GM23248 (cell line): ENCODE data around the gene BCKDK. TPM values are rescaled to one million over a fixed set of nuclear protein-coding genes. Genes with fewer than 3 reads are reported as not detected.
A peak's percentile ranks its signal among the peaks of the same experiment; 100 is the strongest.
"Not testable (repeated sequence)": the region's sequence is repeated elsewhere in the genome, so short reads cannot be mapped to it uniquely, and the experiment has no call there.

Source experiments
- DNase-seq: peaks from one replicate; pipeline ENCODE4 v3.0.0-alpha.2; 2015
- H2AFZ ChIP-seq: fragments of 200-600 bp; sonication (generic); 2 replicates; pipeline ENCODE4 v1.6.1; 2016; ENCODE audit warnings: antibody characterized with exemption
- H3F3A ChIP-seq: fragments of 200-600 bp; sonication (generic); 2 replicates; pipeline ENCODE4 v1.6.1; 2016; ENCODE audit warnings: mild to moderate bottlenecking, antibody characterized with exemption, mixed run types; ENCODE audit not compliant: insufficient read depth
- H3K27ac ChIP-seq: fragments of 200-600 bp; sonication (generic); 2 replicates; pipeline ENCODE4 v1.5.1; 2016; ENCODE audit warnings: mild to moderate bottlenecking
- H3K27me3 ChIP-seq: fragments of 200-600 bp; sonication (generic); replicated peaks from 2 replicates; pipeline ENCODE4 v1.6.1; 2016; ENCODE audit warnings: mild to moderate bottlenecking; ENCODE audit not compliant: insufficient read depth
- H3K36me3 ChIP-seq: fragments of 200-600 bp; sonication (generic); 2 replicates; pipeline ENCODE4 v1.6.1; 2016; ENCODE audit warnings: low read depth, mild to moderate bottlenecking
- H3K4me1 ChIP-seq: fragments of 200-600 bp; sonication (generic); 2 replicates; pipeline ENCODE4 v1.6.1; 2016; ENCODE audit warnings: mild to moderate bottlenecking; ENCODE audit not compliant: insufficient read depth
- H3K4me2 ChIP-seq: fragments of 200-600 bp; sonication (generic); one replicate; pipeline ENCODE4 v1.6.1; 2016; ENCODE audit warnings: mild to moderate bottlenecking; ENCODE audit not compliant: unreplicated experiment
- H3K4me3 ChIP-seq: fragments of 200-600 bp; sonication (generic); 2 replicates; pipeline ENCODE4 v1.5.1; 2016; ENCODE audit warnings: mild to moderate bottlenecking
- H3K79me2 ChIP-seq: fragments of 200-600 bp; sonication (generic); 2 replicates; pipeline ENCODE4 v1.6.1; 2016; ENCODE audit warnings: mild to moderate bottlenecking; ENCODE audit not compliant: insufficient read depth
- H3K9ac ChIP-seq: fragments of 200-600 bp; sonication (generic); 2 replicates; pipeline ENCODE4 v1.6.1; 2016; ENCODE audit warnings: mild to moderate bottlenecking
- H3K9me2 ChIP-seq: fragments of 200-600 bp; sonication (generic); 2 replicates; pipeline ENCODE4 v1.6.1; 2016; ENCODE audit warnings: mixed run types, mild to moderate bottlenecking, moderate library complexity; ENCODE audit not compliant: insufficient read depth
- H3K9me3 ChIP-seq: fragments of 200-600 bp; sonication (generic); one replicate; pipeline ENCODE4 v1.6.1; 2017; ENCODE audit warnings: low read depth
- H4K20me1 ChIP-seq: fragments of 200-600 bp; sonication (generic); 2 replicates; pipeline ENCODE4 v1.6.0; 2016; ENCODE audit not compliant: insufficient read depth
- EZH2 ChIP-seq: fragments of 200-600 bp; sonication (generic); IDR thresholded peaks from 2 replicates; pipeline ENCODE4 v1.6.1; 2018; ENCODE audit warnings: antibody characterized with exemption, mild to moderate bottlenecking; ENCODE audit not compliant: insufficient read depth, poor library complexity, severe bottlenecking
- EZH2phosphoT487 ChIP-seq: fragments of 200-600 bp; sonication (generic); IDR thresholded peaks from 2 replicates; pipeline ENCODE4 v1.6.1; 2018; ENCODE audit warnings: antibody characterized with exemption, moderate library complexity, mild to moderate bottlenecking, low read depth; ENCODE audit not compliant: insufficient read depth
- WGBS, 2 experiments: methylation state at CpG; one replicate each; pipeline ENCODE4 v1.1.6; 2015 to 2017; ENCODE audit warnings: low lambda C conversion rate in 2 of 2, low coverage in 1 of 2; ENCODE audit errors: missing lambda C conversion rate in 2 of 2; 5-methylcytosine and 5-hydroxymethylcytosine counted together
- in situ Hi-C: fragments of 300-500 bp; cut with MboI; formaldehyde crosslinking; loops from 2 replicates; pipeline ENCODE4 v1.15.0; 2020
- polyA plus RNA-seq: library from polyadenylated mRNA; unstranded; fragments of >200 nt; fragmentation: Nextera tagmentation; extraction: Ambion mirVana; gene quantifications from 2 replicates; pipeline ENCODE4 v1.2.1, GENCODE V29; 2016
- total RNA-seq: library from RNA; depleted of rRNA; stranded (reverse); fragments of >200 nt; shearing (Covaris generic); gene quantifications from 2 replicates; pipeline ENCODE4 v1.2.3, GENCODE V29; 2014; rRNA removed

BCKDK gene
- total and polyA plus RNA-seq, 2 experiments from 2014 or later, result 71.4 to 108 TPM

- in situ Hi-C loops, result no loop called here
- Histone ChIP-seq H3K27me3 (peaks cover 25% of the 10 kb centered on the region), H2AFZ (no peak overlapping the region), H3K4me1 (no peaks in the 10 kb centered on the region), H3K9ac (no peak overlapping the region), H4K20me1 (no peaks in the 10 kb centered on the region), H3F3A (no peaks in the 10 kb centered on the region), H3K36me3 (no peaks in the 10 kb centered on the region), H3K79me2 (no peaks in the 10 kb centered on the region), H3K27ac (no peak overlapping the region), H3K9me3 (no peaks in the 10 kb centered on the region), H3K4me2 (no peak overlapping the region), H3K4me3 (no peak overlapping the region), H3K9me2 (no peaks in the 10 kb centered on the region)
- DNase-seq, result no peak
- 55 to 57% methylated on average over 5 of the region's 5 CpGs for WGBS, 2 experiments
- TF ChIP-seq EZH2phosphoT487, result no peak
- no peak for TF ChIP-seq EZH2
These were observed 41.1 kb downstream of the BCKDK start for GRCh38 chr16:31149332-31149731.

- Histone ChIP-seq H3F3A (no peaks in the 10 kb centered on the region), H3K9me2 (no peaks in the 10 kb centered on the region), H3K4me2 (no peak within 1 kb of the TSS), H3K4me3 (no peak within 1 kb of the TSS), H2AFZ (no peak within 1 kb of the TSS), H3K4me1 (no peaks in the 10 kb centered on the region), H3K9me3 (no peaks in the 10 kb centered on the region), H3K79me2 (no peaks in the 10 kb centered on the region), H3K36me3 (no peaks in the 10 kb centered on the region), H3K27me3 (peaks cover 25% of the 10 kb centered on the region), H3K27ac (no peak within 1 kb of the TSS), H3K9ac (no peak within 1 kb of the TSS), H4K20me1 (no peaks in the 10 kb centered on the region)
- in situ Hi-C loops, result no loop called here
- 68 to 80% methylated on average over 10 to 11 of the region's 11 CpGs for WGBS, 2 experiments
- no peak for TF ChIP-seq EZH2phosphoT487
- TF ChIP-seq EZH2, result no peak
- DNase-seq, result no peak
These were observed 42.0 kb downstream of the BCKDK start, which contains the start of gene PRSS36 for GRCh38 chr16:31149894-31150890. PRSS36 (minus strand) TSS chr16:31150066; CDS start chr16:31150035, 31 bp downstream.

GRCh38 chr16:31150976-31151375 lies 42.8 kb downstream of the BCKDK start:
- in situ Hi-C loops, H3K4me1 ChIP-seq, H3K27ac ChIP-seq, H3K9me3 ChIP-seq, H2AFZ ChIP-seq, H3K4me2 ChIP-seq, H3K4me3 ChIP-seq, H3K9me2 ChIP-seq, H3F3A ChIP-seq, H3K36me3 ChIP-seq, DNase-seq, H3K9ac ChIP-seq, H3K79me2 ChIP-seq, H4K20me1 ChIP-seq: not testable (repeated sequence)
- WGBS, 2 experiments, result 75 to 76% methylated on average over 6 of the region's 6 CpGs
- peaks cover 24% of the 10 kb centered on the region for H3K27me3 ChIP-seq

- H3K36me3 ChIP-seq, result no peaks in the 10 kb centered on the region
- no peak overlapping the region for H3K27ac ChIP-seq
- H3K9me3 ChIP-seq, result no peaks in the 10 kb centered on the region
- no peak overlapping the region for H3K9ac ChIP-seq
- TF ChIP-seq EZH2, result no peak
- TF ChIP-seq EZH2phosphoT487, result no peak
- in situ Hi-C loops, result no loop called here
- H3K4me3 ChIP-seq, result peak overlapping the region; percentile 28; the same call in 1 of the 2 replicates
- 6 to 7% methylated on average over 8 of the region's 8 CpGs for WGBS, 2 experiments
- H3K4me1 ChIP-seq, result no peaks in the 10 kb centered on the region
- no peaks in the 10 kb centered on the region for H3K79me2 ChIP-seq
- H3K4me2 ChIP-seq, result peak overlapping the region; percentile 43
- no peaks in the 10 kb centered on the region for H3K9me2 ChIP-seq
- H2AFZ ChIP-seq, result peak overlapping the region; percentile 70; the same call in 1 of the 2 replicates
- no peaks in the 10 kb centered on the region for H4K20me1 ChIP-seq
- peak; percentile 40 for DNase-seq
- no peaks in the 10 kb centered on the region for H3K27me3 ChIP-seq
- H3F3A ChIP-seq, result no peaks in the 10 kb centered on the region
These were observed 49.0 kb downstream of the BCKDK start for GRCh38 chr16:31157136-31157535.

Other genes starting within 250 kb of the BCKDK start
- gene BCL7C, start 214.3 kb upstream of the BCKDK start, total RNA-seq, result 42.5 and 77.1 TPM in 2 replicates
- gene BCL7C, start 214.3 kb upstream of the BCKDK start, polyA plus RNA-seq, result 62.5 and 68.1 TPM in 2 replicates
- gene CTF1, start 211.8 kb upstream of the BCKDK start, total RNA-seq, result 4.4 and 4.8 TPM in 2 replicates
- 2.0 and 2.1 TPM in 2 replicates for gene CTF1, start 211.8 kb upstream of the BCKDK start, polyA plus RNA-seq
- gene FBXL19, start 184.8 kb upstream of the BCKDK start, total RNA-seq, result 18.2 and 23.0 TPM in 2 replicates
- 0.39 and 0.64 TPM in 2 replicates for gene FBXL19, start 184.8 kb upstream of the BCKDK start, polyA plus RNA-seq
- gene ORAI3, start 159.3 kb upstream of the BCKDK start, total RNA-seq, result 36.1 and 39.7 TPM in 2 replicates
- gene ORAI3, start 159.3 kb upstream of the BCKDK start, polyA plus RNA-seq, result 30.9 and 31.6 TPM in 2 replicates
- gene SETD1A, start 150.6 kb upstream of the BCKDK start, total RNA-seq, result 2.0 and 2.3 TPM in 2 replicates
- 4.0 and 5.9 TPM in 2 replicates for gene SETD1A, start 150.6 kb upstream of the BCKDK start, polyA plus RNA-seq
- 69.7 and 73.2 TPM in 2 replicates for gene HSD3B7, start 123.2 kb upstream of the BCKDK start, total RNA-seq
- gene HSD3B7, start 123.2 kb upstream of the BCKDK start, polyA plus RNA-seq, result 40.2 and 40.9 TPM in 2 replicates
- gene STX1B, start 97.7 kb upstream of the BCKDK start, total RNA-seq, result 2.0 and 2.3 TPM in 2 replicates
- 0.23 and 0.46 TPM in 2 replicates for gene STX1B, start 97.7 kb upstream of the BCKDK start, polyA plus RNA-seq
- gene STX4, start 74.8 kb upstream of the BCKDK start, total RNA-seq, result 24.9 and 25.8 TPM in 2 replicates
- 49.3 and 52.1 TPM in 2 replicates for gene STX4, start 74.8 kb upstream of the BCKDK start, polyA plus RNA-seq
- 20.6 and 21.8 TPM in 2 replicates for gene ZNF668, start 34.1 kb upstream of the BCKDK start, total RNA-seq
- 19.5 and 20.8 TPM in 2 replicates for gene ZNF668, start 34.1 kb upstream of the BCKDK start, polyA plus RNA-seq
- gene ZNF646, start 34.0 kb upstream of the BCKDK start, total RNA-seq, result 10.6 and 12.8 TPM in 2 replicates
- 3.5 and 4.0 TPM in 2 replicates for gene ZNF646, start 34.0 kb upstream of the BCKDK start, polyA plus RNA-seq
- gene PRSS53, start 19.4 kb upstream of the BCKDK start, total RNA-seq, result 7.0 and 10.5 TPM in 2 replicates
- gene PRSS53, start 19.4 kb upstream of the BCKDK start, polyA plus RNA-seq, result 0.84 and 0.95 TPM in 2 replicates
- 444 and 480 TPM in 2 replicates for gene VKORC1, start 13.6 kb upstream of the BCKDK start, total RNA-seq
- 535 and 542 TPM in 2 replicates for gene VKORC1, start 13.6 kb upstream of the BCKDK start, polyA plus RNA-seq
- gene KAT8, start 9.3 kb downstream of the BCKDK start, total RNA-seq, result 27.8 and 50.9 TPM in 2 replicates
- 18.4 and 19.3 TPM in 2 replicates for gene KAT8, start 9.3 kb downstream of the BCKDK start, polyA plus RNA-seq
- not detected in 2 replicates for gene PRSS8, start 27.3 kb downstream of the BCKDK start, total RNA-seq
- not detected in 2 replicates for gene PRSS8, start 27.3 kb downstream of the BCKDK start, polyA plus RNA-seq
- gene PRSS36, start 41.7 kb downstream of the BCKDK start, total RNA-seq, result 0.13 TPM in 1 of 2 replicates, not detected in the other
- gene PRSS36, start 41.7 kb downstream of the BCKDK start, polyA plus RNA-seq, result 0.19 and 2.2 TPM in 2 replicates
- gene FUS, start 71.8 kb downstream of the BCKDK start, total RNA-seq, result 22.5 and 28.3 TPM in 2 replicates
- 154 and 166 TPM in 2 replicates for gene FUS, start 71.8 kb downstream of the BCKDK start, polyA plus RNA-seq
- 20.1 and 28.1 TPM in 2 replicates for gene PYCARD, start 94.4 kb downstream of the BCKDK start, total RNA-seq
- gene PYCARD, start 94.4 kb downstream of the BCKDK start, polyA plus RNA-seq, result 23.1 and 24.3 TPM in 2 replicates
- not detected in 2 replicates for gene TRIM72, start 105.7 kb downstream of the BCKDK start, total RNA-seq
- gene TRIM72, start 105.7 kb downstream of the BCKDK start, polyA plus RNA-seq, result not detected in 2 replicates
- gene PYDC1, start 108.7 kb downstream of the BCKDK start, total RNA-seq, result not detected in 2 replicates
- not detected in 2 replicates for gene PYDC1, start 108.7 kb downstream of the BCKDK start, polyA plus RNA-seq
- gene ITGAM, start 151.6 kb downstream of the BCKDK start, total RNA-seq, result not detected in 2 replicates
- gene ITGAM, start 151.6 kb downstream of the BCKDK start, polyA plus RNA-seq, result not detected in 2 replicates
- not detected in 2 replicates for gene ITGAX, start 246.8 kb downstream of the BCKDK start, total RNA-seq
- gene ITGAX, start 246.8 kb downstream of the BCKDK start, polyA plus RNA-seq, result not detected in 2 replicates